ENCODE data around the gene GABARAP.

GRCh38 chr17:7289256-7290032 is 47.2 kb upstream of the GABARAP start:
- TF ChIP-seq CTCF (IDR thresholded peaks at IDR 0.05) (no peak), POLR2A (IDR thresholded peaks at IDR 0.05) (no peak), POLR2AphosphoS5 (IDR thresholded peaks at IDR 0.05) (no peak), EP300 (IDR thresholded peaks at IDR 0.05) (no peak)

Measured in upper lobe of left lung (tissue), 4 donors.